ENCODE measurements around the gene CHMP6.

Gene CHMP6

DNA sequence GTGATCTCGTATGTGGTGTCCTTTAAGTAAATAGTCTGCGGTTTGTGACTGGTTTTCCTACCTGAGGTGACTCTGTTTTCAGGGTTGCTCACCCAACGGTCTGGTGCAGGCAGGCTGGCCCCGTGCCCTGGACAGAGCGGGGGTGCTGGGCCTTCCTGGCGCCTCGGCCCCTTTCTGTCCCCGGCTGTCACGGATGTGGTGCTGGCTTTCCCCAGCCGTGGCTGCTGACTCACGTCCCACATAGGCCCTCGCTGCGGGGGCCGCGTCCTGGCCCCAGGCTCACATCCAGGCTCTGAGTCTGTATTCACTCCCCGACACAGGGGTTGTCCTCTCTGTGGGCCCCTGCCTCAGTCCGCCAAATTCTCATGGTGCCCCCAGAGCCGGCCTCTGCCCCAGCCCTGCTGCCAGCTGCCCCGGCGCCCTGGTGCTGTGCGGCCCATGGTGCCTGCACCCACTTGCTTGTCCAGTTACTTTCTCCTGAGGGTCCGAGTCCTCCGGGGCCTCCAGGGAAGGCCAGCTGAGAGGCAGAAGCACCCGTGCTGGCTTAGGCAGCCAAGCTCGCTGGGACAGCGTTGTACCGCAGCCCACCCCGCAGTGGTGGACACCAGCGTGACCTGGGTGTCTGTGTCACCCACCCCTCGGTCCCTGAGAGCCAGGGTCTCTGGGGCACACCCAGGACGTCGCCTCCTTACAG lies 5.9 kb downstream of the CHMP6 start:
- Histone ChIP-seq H3K4me1 (ENCODE audit: control insufficient read depth in 2 of 2, insufficient read depth in 1 of 2, low read depth in 1 of 2, low read length in 2 of 2) (peaks cover 3 to 7% of the 10 kb centered on the region in 2 donors), H2BK5ac (ENCODE audit: low read length) (no peak overlapping the region), H3K36me3 (replicated peaks in 1 of 2; ENCODE audit: control insufficient read depth in 2 of 2, insufficient read depth in 2 of 2, low read length in 2 of 2) (peaks cover 24 to 54% of the 10 kb centered on the region in 2 donors), H3K18ac (ENCODE audit: low read length) (no peak overlapping the region), H3K14ac (ENCODE audit: low read length) (no peak overlapping the region), H3K9me3 (replicated peaks in 1 of 2; ENCODE audit: control insufficient read depth in 2 of 2, insufficient read depth in 1 of 2, low read depth in 1 of 2, low read length in 2 of 2) (no peaks in the 10 kb centered on the region), H3K27me3 (ENCODE audit: control insufficient read depth in 3 of 3, insufficient read depth in 3 of 3, low read depth in 1 of 3, low read length in 3 of 3) (no peaks in the 10 kb centered on the region), H2AK5ac (ENCODE audit: low read depth, low read length) (no peak overlapping the region), H3K79me1 (ENCODE audit: low read depth, low read length) (peaks cover 5% of the 10 kb centered on the region), H3K4me3 (ENCODE audit: low read length in 2 of 2) (no peak overlapping the region), H2BK15ac (ENCODE audit: low read length) (no peak overlapping the region), H3K4ac (ENCODE audit: low read length) (no peak overlapping the region), H4K91ac (ENCODE audit: low read depth, low read length, poor library complexity) (no peak overlapping the region), H3K4me2 (ENCODE audit: insufficient read depth, low read length, poor library complexity, severe bottlenecking) (no peak overlapping the region), H2AFZ (ENCODE audit: low read length) (no peak overlapping the region), H2BK120ac (ENCODE audit: low read depth, low read length) (no peak overlapping the region), H4K8ac (ENCODE audit: low read depth, low read length) (no peak overlapping the region), H3K9ac (ENCODE audit: low read depth, low read length, poor library complexity) (no peak overlapping the region), H3K27ac (replicated peaks; ENCODE audit: low read length) (no peak overlapping the region), H3K23ac (ENCODE audit: low read depth, low read length, poor library complexity) (no peak overlapping the region), H2BK12ac (ENCODE audit: low read length) (no peak overlapping the region)
- no peak for DNase-seq (ENCODE audit: low spot score)
- WGBS, 2 donors (ENCODE audit: extremely low coverage in 2 of 2, insufficient read length in 2 of 2, insufficient replicate concordance in 1 of 2) = no CpG with 5 or more reads among the region's 32 CpGs

- WGBS, 2 donors (ENCODE audit: extremely low coverage in 2 of 2, insufficient read length in 2 of 2, insufficient replicate concordance in 1 of 2) = no CpG with 5 or more reads among the region's 19 CpGs
- Histone ChIP-seq H3K18ac (ENCODE audit: low read length) (no peak overlapping the region), H2BK5ac (ENCODE audit: low read length) (no peak overlapping the region), H4K8ac (ENCODE audit: low read depth, low read length) (no peak overlapping the region), H3K23ac (ENCODE audit: low read depth, low read length, poor library complexity) (no peak overlapping the region), H3K9ac (ENCODE audit: low read depth, low read length, poor library complexity) (no peak overlapping the region), H3K9me3 (replicated peaks in 1 of 2; ENCODE audit: control insufficient read depth in 2 of 2, insufficient read depth in 1 of 2, low read depth in 1 of 2, low read length in 2 of 2) (no peaks in the 10 kb centered on the region), H3K36me3 (replicated peaks in 1 of 2; ENCODE audit: control insufficient read depth in 2 of 2, insufficient read depth in 2 of 2, low read length in 2 of 2) (peaks cover 24 to 54% of the 10 kb centered on the region in 2 donors), H3K27ac (replicated peaks; ENCODE audit: low read length) (no peak overlapping the region), H3K4ac (ENCODE audit: low read length) (no peak overlapping the region), H2BK12ac (ENCODE audit: low read length) (no peak overlapping the region), H3K4me3 (ENCODE audit: low read length in 2 of 2) (no peak overlapping the region), H2BK120ac (ENCODE audit: low read depth, low read length) (no peak overlapping the region), H3K27me3 (ENCODE audit: control insufficient read depth in 3 of 3, insufficient read depth in 3 of 3, low read depth in 1 of 3, low read length in 3 of 3) (no peaks in the 10 kb centered on the region), H2BK15ac (ENCODE audit: low read length) (no peak overlapping the region), H3K14ac (ENCODE audit: low read length) (no peak overlapping the region), H3K4me1 (ENCODE audit: control insufficient read depth in 2 of 2, insufficient read depth in 1 of 2, low read depth in 1 of 2, low read length in 2 of 2) (peaks cover 0 to under 1% of the 10 kb centered on the region in 2 donors), H3K4me2 (ENCODE audit: insufficient read depth, low read length, poor library complexity, severe bottlenecking) (no peak overlapping the region), H2AFZ (ENCODE audit: low read length) (no peak overlapping the region), H2AK5ac (ENCODE audit: low read depth, low read length) (no peak overlapping the region), H3K79me1 (ENCODE audit: low read depth, low read length) (peaks cover 5% of the 10 kb centered on the region), H4K91ac (ENCODE audit: low read depth, low read length, poor library complexity) (no peak overlapping the region)
- no peak for DNase-seq (ENCODE audit: low spot score)
Observed at GRCh38 chr17:80998118-80998747, 6.6 kb downstream of the CHMP6 start.

GRCh38 chr17:80998748-80999535 lies 7.3 kb downstream of the CHMP6 start:
- Histone ChIP-seq H3K27me3 (ENCODE audit: control insufficient read depth in 3 of 3, insufficient read depth in 3 of 3, low read depth in 1 of 3, low read length in 3 of 3) (peaks cover 0 to 3% (median 0%) of the 10 kb centered on the region in 3 experiments), H4K8ac (ENCODE audit: low read depth, low read length) (peak overlapping the region; percentile 65), H3K4me3 (ENCODE audit: low read length in 2 of 2) (no peak overlapping the region), H3K4me2 (ENCODE audit: insufficient read depth, low read length, poor library complexity, severe bottlenecking) (no peak overlapping the region), H3K9me3 (replicated peaks in 1 of 2; ENCODE audit: control insufficient read depth in 2 of 2, insufficient read depth in 1 of 2, low read depth in 1 of 2, low read length in 2 of 2) (no peaks in the 10 kb centered on the region), H3K79me1 (ENCODE audit: low read depth, low read length) (peaks cover 5% of the 10 kb centered on the region), H2BK5ac (ENCODE audit: low read length) (no peak overlapping the region), H3K36me3 (replicated peaks in 1 of 2; ENCODE audit: control insufficient read depth in 2 of 2, insufficient read depth in 2 of 2, low read length in 2 of 2) (peaks cover 24 to 54% of the 10 kb centered on the region in 2 donors), H3K18ac (ENCODE audit: low read length) (no peak overlapping the region), H2AFZ (ENCODE audit: low read length) (no peak overlapping the region), H3K4ac (ENCODE audit: low read length) (no peak overlapping the region), H2BK15ac (ENCODE audit: low read length) (no peak overlapping the region), H3K9ac (ENCODE audit: low read depth, low read length, poor library complexity) (no peak overlapping the region), H4K91ac (ENCODE audit: low read depth, low read length, poor library complexity) (no peak overlapping the region), H3K4me1 (ENCODE audit: control insufficient read depth in 2 of 2, insufficient read depth in 1 of 2, low read depth in 1 of 2, low read length in 2 of 2) (peaks cover 4% of the 10 kb centered on the region in 2 donors), H2AK5ac (ENCODE audit: low read depth, low read length) (no peak overlapping the region), H3K23ac (ENCODE audit: low read depth, low read length, poor library complexity) (no peak overlapping the region), H2BK120ac (ENCODE audit: low read depth, low read length) (no peak overlapping the region), H3K27ac (replicated peaks; ENCODE audit: low read length) (no peak overlapping the region), H2BK12ac (ENCODE audit: low read length) (no peak overlapping the region), H3K14ac (ENCODE audit: low read length) (no peak overlapping the region)
- DNase-seq (ENCODE audit: low spot score) = no peak
- no CpG with 5 or more reads among the region's 39 CpGs for WGBS, 2 donors (ENCODE audit: extremely low coverage in 2 of 2, insufficient read length in 2 of 2, insufficient replicate concordance in 1 of 2)
